ENCODE data around the gene TRNP1. TPM values are rescaled to one million over a fixed set of nuclear protein-coding genes. Genes with fewer than 3 reads are reported as not detected.

TRNP1 gene
- total RNA-seq, 1 donor from 2014 or later = 2.0 TPM

DNA sequence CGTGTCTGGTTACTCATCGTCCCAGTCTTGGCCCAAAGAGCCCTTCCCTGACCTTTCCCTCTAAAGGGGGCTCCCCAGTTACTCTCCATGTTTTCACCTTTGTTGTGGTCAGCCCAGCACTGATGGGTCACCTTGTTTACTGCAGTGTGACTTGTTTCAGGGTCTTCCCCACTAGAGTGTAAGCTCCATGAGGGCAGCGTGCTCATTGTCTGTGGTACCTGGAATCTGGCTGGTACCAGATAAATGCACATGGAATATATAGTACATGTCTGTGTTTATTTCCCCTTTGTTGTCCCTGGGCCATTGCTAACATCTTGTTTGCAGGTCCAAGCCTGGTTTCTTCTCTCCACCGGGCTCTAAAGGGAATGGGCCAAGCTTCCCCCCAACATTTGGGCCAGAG is 41.9 kb downstream of the TRNP1 start:
- H4K20me1 ChIP-seq (ENCODE audit: low read depth) = no peaks in the 10 kb centered on the region
- TF ChIP-seq EZH2 (IDR thresholded peaks at IDR 0.05) (no peak), CTCF (IDR thresholded peaks at IDR 0.05) (no peak), EZH2phosphoT487 (IDR thresholded peaks at IDR 0.05) (no peak)
- no peak overlapping the region for H2AFZ ChIP-seq (replicated peaks)
- H3K27ac Mint-ChIP-seq = no peak overlapping the region
- H3K27me3 ChIP-seq = no peaks in the 10 kb centered on the region
- no peak overlapping the region for H3K9ac ChIP-seq
- no peaks in the 10 kb centered on the region for H3K9me3 Mint-ChIP-seq
- no peaks in the 10 kb centered on the region for H3K9me3 ChIP-seq (ENCODE audit: low read depth)
- no peaks in the 10 kb centered on the region for H3K79me2 ChIP-seq (ENCODE audit: low read depth)
- peaks cover 12% of the 10 kb centered on the region for H3K27me3 Mint-ChIP-seq (ENCODE audit: insufficient read depth, low read depth)
- peaks cover 27% of the 10 kb centered on the region for H3F3A ChIP-seq (ENCODE audit: low read depth)
- no peaks in the 10 kb centered on the region for H3K36me3 ChIP-seq
- peaks cover 15% of the 10 kb centered on the region for H3K4me1 ChIP-seq
- no peak for DNase-seq (ENCODE audit: low spot score)
- no peak overlapping the region for H3K4me3 Mint-ChIP-seq
- peaks cover 34% of the 10 kb centered on the region for H3K4me1 Mint-ChIP-seq
- no peak overlapping the region for H3K4me3 ChIP-seq
- no peak overlapping the region for H3K4me2 ChIP-seq
- H3K36me3 Mint-ChIP-seq = no peaks in the 10 kb centered on the region
- no peak overlapping the region for H3K27ac ChIP-seq

GRCh38 chr1:27036718-27037117 is 43.2 kb downstream of the TRNP1 start:
- H3K79me2 ChIP-seq (ENCODE audit: low read depth) = no peaks in the 10 kb centered on the region
- peaks cover 9% of the 10 kb centered on the region for H3K4me1 ChIP-seq
- no peaks in the 10 kb centered on the region for H3K9me3 ChIP-seq (ENCODE audit: low read depth)
- H3K36me3 ChIP-seq = no peaks in the 10 kb centered on the region
- no peak overlapping the region for H3K9ac ChIP-seq
- H2AFZ ChIP-seq (replicated peaks) = no peak overlapping the region
- no peak overlapping the region for H3K27ac ChIP-seq
- no peak for DNase-seq (ENCODE audit: low spot score)
- H4K20me1 ChIP-seq (ENCODE audit: low read depth) = no peaks in the 10 kb centered on the region
- H3K27me3 ChIP-seq = no peaks in the 10 kb centered on the region
- H3K9me3 Mint-ChIP-seq = no peaks in the 10 kb centered on the region
- no peak for TF ChIP-seq CTCF (IDR thresholded peaks at IDR 0.05)
- no peak for TF ChIP-seq EZH2 (IDR thresholded peaks at IDR 0.05)
- TF ChIP-seq EZH2phosphoT487 (IDR thresholded peaks at IDR 0.05) = no peak
- H3F3A ChIP-seq (ENCODE audit: low read depth) = peaks cover 26% of the 10 kb centered on the region
- no peak overlapping the region for H3K4me2 ChIP-seq
- H3K27ac Mint-ChIP-seq = no peak overlapping the region
- H3K36me3 Mint-ChIP-seq = no peaks in the 10 kb centered on the region
- H3K4me3 ChIP-seq = no peak overlapping the region
- H3K4me3 Mint-ChIP-seq = no peak overlapping the region
- peaks cover 12% of the 10 kb centered on the region for H3K27me3 Mint-ChIP-seq (ENCODE audit: insufficient read depth, low read depth)
- peaks cover 38% of the 10 kb centered on the region for H3K4me1 Mint-ChIP-seq

DNA sequence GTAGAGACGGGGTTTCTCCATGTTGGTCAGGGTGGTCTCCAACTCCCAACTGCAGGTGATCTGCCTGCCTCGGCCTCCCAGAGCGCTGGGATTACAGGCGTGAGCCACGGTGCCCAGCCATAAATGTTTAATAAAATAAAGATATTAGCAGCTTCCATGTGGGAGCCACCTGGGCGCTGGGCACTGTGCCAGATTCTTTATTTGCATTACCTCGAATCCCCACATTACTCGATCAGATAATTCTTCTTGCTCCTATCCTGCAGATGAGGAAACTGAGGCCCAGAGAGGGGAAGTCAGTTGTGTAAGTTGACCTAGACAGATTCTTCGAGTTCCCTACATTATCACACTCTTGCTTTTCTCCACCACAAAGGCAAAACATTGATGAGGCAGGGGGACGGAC is 44.0 kb downstream of the TRNP1 start:
- H3K36me3 Mint-ChIP-seq = no peaks in the 10 kb centered on the region
- H3F3A ChIP-seq (ENCODE audit: low read depth) = peaks cover 18% of the 10 kb centered on the region
- peak overlapping the region; percentile 12 for H3K27ac Mint-ChIP-seq

More for the DNA sequence above, 44.0 kb downstream of the TRNP1 start:
- H3K4me1 Mint-ChIP-seq = peaks cover 33% of the 10 kb centered on the region
- Histone ChIP-seq H3K4me2 (no peak overlapping the region), H3K9me3 (ENCODE audit: low read depth) (no peaks in the 10 kb centered on the region), H3K27ac (no peak overlapping the region), H3K79me2 (ENCODE audit: low read depth) (no peaks in the 10 kb centered on the region), H3K36me3 (no peaks in the 10 kb centered on the region), H3K9ac (no peak overlapping the region), H3K27me3 (no peaks in the 10 kb centered on the region), H3K4me1 (peaks cover 5% of the 10 kb centered on the region), H3K4me3 (no peak overlapping the region), H2AFZ (replicated peaks) (no peak overlapping the region), H4K20me1 (ENCODE audit: low read depth) (no peaks in the 10 kb centered on the region)
- H3K4me3 Mint-ChIP-seq = no peak overlapping the region
- no peak for DNase-seq (ENCODE audit: low spot score)
- no peaks in the 10 kb centered on the region for H3K9me3 Mint-ChIP-seq
- TF ChIP-seq EZH2 (IDR thresholded peaks at IDR 0.05) (no peak), CTCF (IDR thresholded peaks at IDR 0.05) (no peak), EZH2phosphoT487 (IDR thresholded peaks at IDR 0.05) (no peak)
- H3K27me3 Mint-ChIP-seq (ENCODE audit: insufficient read depth, low read depth) = peaks cover 13% of the 10 kb centered on the region

Measured in neural progenitor cell (in vitro differentiated cells).